ENCODE measurements around the gene KCNE3.

KCNE3 gene

DNA sequence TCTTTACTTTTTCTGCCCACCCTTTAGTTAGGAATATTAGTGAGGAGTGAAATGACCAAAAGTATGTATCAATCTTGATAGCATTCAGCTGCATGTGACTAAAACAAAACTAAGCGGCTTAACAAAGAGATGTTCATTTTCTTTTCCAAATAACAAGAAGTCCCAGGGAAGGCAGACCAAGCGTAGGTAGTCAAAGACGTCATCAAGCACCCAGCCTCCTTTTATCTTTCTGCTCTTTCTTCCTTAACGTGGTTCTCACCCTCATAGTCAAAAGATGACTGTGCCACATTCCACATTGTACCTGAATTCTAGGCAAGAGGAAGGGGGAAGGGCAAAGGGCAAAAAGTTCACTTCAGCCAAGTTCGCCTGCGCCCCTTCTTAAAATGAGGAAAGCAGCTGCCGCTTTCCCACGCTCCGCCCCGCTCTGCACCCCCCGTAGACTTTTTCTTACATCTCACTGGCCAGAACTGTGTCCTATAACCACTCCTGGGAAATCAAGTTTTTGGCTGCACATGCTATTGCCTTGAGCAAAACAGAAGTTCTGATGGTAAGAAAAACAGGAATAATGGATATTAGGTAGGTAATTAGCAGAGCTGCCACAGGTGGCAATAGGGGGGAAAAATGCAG is 54.5 kb downstream of the KCNE3 start:
- TF ChIP-seq, protein P1, sequence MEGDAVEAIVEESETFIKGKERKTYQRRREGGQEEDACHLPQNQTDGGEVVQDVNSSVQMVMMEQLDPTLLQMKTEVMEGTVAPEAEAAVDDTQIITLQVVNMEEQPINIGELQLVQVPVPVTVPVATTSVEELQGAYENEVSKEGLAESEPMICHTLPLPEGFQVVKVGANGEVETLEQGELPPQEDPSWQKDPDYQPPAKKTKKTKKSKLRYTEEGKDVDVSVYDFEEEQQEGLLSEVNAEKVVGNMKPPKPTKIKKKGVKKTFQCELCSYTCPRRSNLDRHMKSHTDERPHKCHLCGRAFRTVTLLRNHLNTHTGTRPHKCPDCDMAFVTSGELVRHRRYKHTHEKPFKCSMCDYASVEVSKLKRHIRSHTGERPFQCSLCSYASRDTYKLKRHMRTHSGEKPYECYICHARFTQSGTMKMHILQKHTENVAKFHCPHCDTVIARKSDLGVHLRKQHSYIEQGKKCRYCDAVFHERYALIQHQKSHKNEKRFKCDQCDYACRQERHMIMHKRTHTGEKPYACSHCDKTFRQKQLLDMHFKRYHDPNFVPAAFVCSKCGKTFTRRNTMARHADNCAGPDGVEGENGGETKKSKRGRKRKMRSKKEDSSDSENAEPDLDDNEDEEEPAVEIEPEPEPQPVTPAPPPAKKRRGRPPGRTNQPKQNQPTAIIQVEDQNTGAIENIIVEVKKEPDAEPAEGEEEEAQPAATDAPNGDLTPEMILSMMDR (IDR thresholded peaks at IDR 0.05): no peak
- H3K27ac ChIP-seq: no peak overlapping the region
- DNase-seq (ENCODE audit: low spot score): no peak
- H3K4me3 ChIP-seq: no peak overlapping the region

DNA sequence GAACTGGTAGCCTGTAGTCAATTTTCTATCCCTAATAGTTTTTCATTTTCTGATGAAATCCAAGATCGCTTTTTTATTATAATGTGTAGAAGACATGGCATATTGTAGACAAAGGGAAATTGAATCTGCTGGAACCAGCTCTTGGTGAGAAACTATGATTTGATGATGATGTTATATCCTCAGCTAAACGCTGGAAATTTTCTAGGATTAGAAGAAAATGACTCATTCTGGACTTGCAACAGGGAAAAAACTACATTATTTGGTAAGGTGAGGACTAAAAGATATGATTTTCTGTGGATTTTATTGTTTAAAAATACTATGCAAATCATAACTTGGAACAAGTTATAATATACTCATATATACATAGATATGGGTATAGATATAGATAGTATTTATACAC is 55.0 kb downstream of the KCNE3 start:
- TF ChIP-seq, protein P1 (IDR thresholded peaks at IDR 0.05): no peak
- no peak overlapping the region for H3K27ac ChIP-seq
- DNase-seq (ENCODE audit: low spot score): no peak
- no peak overlapping the region for H3K4me3 ChIP-seq

DNA sequence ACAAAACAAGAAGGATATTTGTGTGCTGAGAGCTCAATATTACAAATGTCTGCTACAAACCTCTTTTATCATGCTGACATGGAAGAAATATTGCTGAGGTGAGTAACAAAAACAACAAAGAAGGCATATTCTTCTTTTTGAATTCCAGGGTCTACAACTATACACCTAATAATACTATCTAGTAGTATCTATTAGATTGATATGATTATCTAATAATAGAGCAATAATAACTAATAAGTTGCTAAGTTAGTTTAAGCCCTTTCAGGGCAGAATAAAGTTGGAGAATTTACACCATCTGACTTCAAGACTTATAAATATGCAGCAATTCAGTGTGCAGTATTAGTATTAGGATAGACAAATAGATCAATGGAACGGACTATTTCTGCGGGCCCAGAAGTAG is 57.7 kb downstream of the KCNE3 start:
- no peak for DNase-seq (ENCODE audit: low spot score)
- H3K4me3 ChIP-seq: no peak overlapping the region
- TF ChIP-seq, protein P1 (IDR thresholded peaks at IDR 0.05): no peak
- H3K27ac ChIP-seq: no peak overlapping the region
